Rectal smooth muscle tissue (tissue), 1 donor: ENCODE measurements around the gene DNAH14.
"Not testable (repeated sequence)": the region's sequence is repeated elsewhere in the genome, so short reads cannot be mapped to it uniquely, and the experiment has no call there.

ENCODE experiments used
- H3K27ac ChIP-seq: one replicate; pipeline ENCODE4 v1.7.0; 2013; ENCODE audit warnings: low read depth, low read length, inconsistent platforms
- H3K27me3 ChIP-seq: one replicate; pipeline ENCODE4 v1.7.0; 2013; ENCODE audit warnings: low read length; ENCODE audit not compliant: control insufficient read depth, insufficient read depth
- H3K36me3 ChIP-seq: one replicate; pipeline ENCODE4 v1.7.0; 2013; ENCODE audit warnings: low read length; ENCODE audit not compliant: control insufficient read depth, insufficient read depth
- H3K4me1 ChIP-seq: one replicate; pipeline ENCODE4 v1.7.0; 2013; ENCODE audit warnings: low read length; ENCODE audit not compliant: control insufficient read depth, insufficient read depth
- H3K4me3 ChIP-seq: one replicate; pipeline ENCODE4 v1.7.0; 2013; ENCODE audit warnings: low read length
- H3K9ac ChIP-seq: one replicate; pipeline ENCODE4 v1.7.0; 2013; ENCODE audit warnings: low read length

Gene DNAH14

GRCh38 chr1:224980181-224980580, 50.7 kb downstream of the DNAH14 start:
- H3K4me1 ChIP-seq: no peaks in the 10 kb centered on the region
- no peak overlapping the region for H3K4me3 ChIP-seq
- no peaks in the 10 kb centered on the region for H3K36me3 ChIP-seq
- H3K27me3 ChIP-seq: no peaks in the 10 kb centered on the region
- no peak overlapping the region for H3K9ac ChIP-seq
- H3K27ac ChIP-seq: no peak overlapping the region

- not testable (repeated sequence) for H3K27ac ChIP-seq, H3K4me1 ChIP-seq, H3K27me3 ChIP-seq, H3K4me3 ChIP-seq, H3K36me3 ChIP-seq, H3K9ac ChIP-seq
Measured at GRCh38 chr1:224981922-224982354, 52.5 kb downstream of the DNAH14 start.

GRCh38 chr1:224988042-224988441, 58.6 kb downstream of the DNAH14 start:
- no peaks in the 10 kb centered on the region for H3K27me3 ChIP-seq
- no peaks in the 10 kb centered on the region for H3K36me3 ChIP-seq
- no peaks in the 10 kb centered on the region for H3K4me1 ChIP-seq
- H3K4me3 ChIP-seq: no peak overlapping the region
- no peak overlapping the region for H3K9ac ChIP-seq
- no peak overlapping the region for H3K27ac ChIP-seq

DNA sequence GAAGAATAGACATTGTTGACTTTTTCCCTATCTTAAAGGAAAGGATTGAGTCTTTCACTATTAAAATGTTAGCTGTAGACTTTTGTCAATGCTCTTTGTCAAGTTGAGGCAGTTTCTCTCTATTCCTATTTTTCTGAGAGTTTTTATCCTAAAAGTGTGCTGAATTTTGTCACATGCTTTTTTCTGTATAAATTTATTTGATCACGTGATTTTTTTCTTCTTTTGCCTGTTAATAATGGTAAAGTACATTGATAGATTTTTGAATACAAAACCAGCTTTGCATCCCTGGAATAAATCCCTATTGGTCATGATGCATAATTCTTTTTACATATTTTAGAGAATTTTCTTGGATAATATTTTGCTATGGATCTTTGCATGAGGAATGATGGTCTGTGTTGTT, 60.1 kb downstream of the DNAH14 start:
- no peaks in the 10 kb centered on the region for H3K27me3 ChIP-seq
- no peak overlapping the region for H3K27ac ChIP-seq
- no peak overlapping the region for H3K4me3 ChIP-seq
- no peaks in the 10 kb centered on the region for H3K36me3 ChIP-seq
- no peaks in the 10 kb centered on the region for H3K4me1 ChIP-seq
- H3K9ac ChIP-seq: no peak overlapping the region

- H3K4me1 ChIP-seq, H3K4me3 ChIP-seq, H3K27ac ChIP-seq, H3K36me3 ChIP-seq, H3K9ac ChIP-seq, H3K27me3 ChIP-seq: not testable (repeated sequence)
Measured at GRCh38 chr1:224991550-224991949, 62.1 kb downstream of the DNAH14 start.

DNA sequence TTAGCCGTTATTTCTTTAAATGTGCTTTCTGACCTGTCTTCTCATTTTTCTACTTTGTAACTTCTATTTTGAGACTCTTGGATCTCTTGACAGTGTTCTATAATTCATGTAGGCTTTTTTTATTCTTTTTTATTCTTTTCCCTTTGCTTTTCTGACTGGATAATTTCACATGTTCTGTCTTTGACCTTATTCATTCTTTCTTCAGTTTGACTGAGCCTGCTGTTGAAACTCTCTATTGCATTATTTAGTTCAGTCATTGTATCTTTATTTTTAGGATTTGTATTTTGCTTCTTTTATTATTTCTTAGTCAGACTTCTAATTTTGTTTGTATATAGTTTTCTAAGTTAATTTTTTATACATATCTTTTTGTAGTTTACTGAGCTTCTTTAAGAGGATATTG, 66.1 kb downstream of the DNAH14 start:
- no peak overlapping the region for H3K9ac ChIP-seq
- H3K27ac ChIP-seq: no peak overlapping the region
- H3K4me3 ChIP-seq: no peak overlapping the region
- no peaks in the 10 kb centered on the region for H3K4me1 ChIP-seq
- no peaks in the 10 kb centered on the region for H3K36me3 ChIP-seq
- no peaks in the 10 kb centered on the region for H3K27me3 ChIP-seq

GRCh38 chr1:224996266-224996665, 66.8 kb downstream of the DNAH14 start:
- Histone ChIP-seq H3K9ac (no peak overlapping the region), H3K27ac (no peak overlapping the region), H3K27me3 (no peaks in the 10 kb centered on the region), H3K4me3 (no peak overlapping the region), H3K36me3 (no peaks in the 10 kb centered on the region), H3K4me1 (no peaks in the 10 kb centered on the region)

DNA sequence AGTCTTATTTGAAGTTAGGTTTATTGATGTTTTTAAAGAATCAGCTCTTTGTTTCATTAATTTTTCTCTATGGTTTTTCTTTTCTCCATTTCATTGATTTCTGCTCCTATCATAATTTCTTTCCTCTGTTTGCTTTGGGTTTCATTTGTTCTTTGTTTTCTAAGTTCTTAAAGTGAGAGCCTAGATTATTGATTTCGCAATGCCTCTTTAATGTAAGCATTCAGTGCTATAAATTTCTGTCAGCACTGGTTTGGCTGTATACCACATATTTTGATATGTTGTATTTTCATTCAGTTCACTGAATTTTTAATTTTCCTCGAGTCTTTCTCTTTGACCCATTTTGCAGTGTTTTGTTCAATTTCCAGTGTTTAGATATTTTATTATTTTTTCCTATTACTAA, 68.7 kb downstream of the DNAH14 start:
- H3K36me3 ChIP-seq: no peaks in the 10 kb centered on the region
- no peak overlapping the region for H3K27ac ChIP-seq
- H3K4me3 ChIP-seq: no peak overlapping the region
- H3K27me3 ChIP-seq: no peaks in the 10 kb centered on the region
- H3K9ac ChIP-seq: no peak overlapping the region
- no peaks in the 10 kb centered on the region for H3K4me1 ChIP-seq

DNA sequence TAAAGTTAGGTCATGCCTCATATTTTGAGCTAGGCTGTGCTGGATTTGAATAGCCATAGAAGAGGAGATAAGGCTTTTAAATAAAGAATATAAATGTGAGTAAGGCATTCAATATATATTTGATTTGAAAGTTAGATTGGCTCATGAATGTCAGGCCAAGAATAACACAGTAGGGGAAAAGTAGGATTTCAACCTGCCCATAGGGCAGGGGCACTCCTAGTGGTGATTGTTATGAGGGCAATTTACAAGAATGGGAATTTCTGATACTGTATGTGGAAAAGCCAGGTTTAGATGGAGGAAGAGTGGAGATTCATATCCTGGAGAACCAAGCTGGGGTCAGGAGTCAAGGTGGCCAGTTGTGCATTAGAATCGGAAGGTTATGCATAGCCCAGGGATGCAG, 74.9 kb downstream of the DNAH14 start:
- Histone ChIP-seq H3K9ac (no peak overlapping the region), H3K4me1 (no peaks in the 10 kb centered on the region), H3K27ac (no peak overlapping the region), H3K27me3 (no peaks in the 10 kb centered on the region), H3K36me3 (no peaks in the 10 kb centered on the region), H3K4me3 (no peak overlapping the region)

GRCh38 chr1:225006352-225006751, 76.9 kb downstream of the DNAH14 start:
- H3K27me3 ChIP-seq, H3K27ac ChIP-seq, H3K36me3 ChIP-seq, H3K4me1 ChIP-seq, H3K9ac ChIP-seq, H3K4me3 ChIP-seq: not testable (repeated sequence)

- H3K27me3 ChIP-seq, H3K9ac ChIP-seq, H3K36me3 ChIP-seq, H3K4me1 ChIP-seq, H3K27ac ChIP-seq, H3K4me3 ChIP-seq: not testable (repeated sequence)
Measured at GRCh38 chr1:225008050-225008449, 78.6 kb downstream of the DNAH14 start.

DNA sequence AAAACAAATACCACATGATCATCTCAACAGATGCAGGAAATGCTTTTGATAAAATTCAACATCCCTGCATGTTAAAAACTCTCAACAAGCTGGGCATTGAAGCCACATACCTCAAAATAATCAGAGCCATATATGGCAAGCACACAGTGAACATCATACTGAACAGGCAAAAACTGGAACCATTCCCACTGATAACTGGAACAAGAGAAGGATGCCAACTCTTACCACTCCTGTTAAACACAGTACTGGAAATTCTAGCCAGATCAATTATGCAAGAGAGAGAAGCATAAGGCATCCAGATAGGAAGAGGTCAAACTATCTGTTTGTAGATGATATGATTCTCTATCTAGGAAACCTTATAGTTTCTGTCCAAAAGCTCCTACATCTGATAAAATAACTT, 91.6 kb downstream of the DNAH14 start:
- no peak overlapping the region for H3K4me3 ChIP-seq
- no peak overlapping the region for H3K9ac ChIP-seq
- H3K27ac ChIP-seq: no peak overlapping the region
- no peaks in the 10 kb centered on the region for H3K4me1 ChIP-seq
- H3K36me3 ChIP-seq: no peaks in the 10 kb centered on the region
- no peaks in the 10 kb centered on the region for H3K27me3 ChIP-seq

- no peak overlapping the region for H3K27ac ChIP-seq
- H3K27me3 ChIP-seq: no peaks in the 10 kb centered on the region
- H3K4me3 ChIP-seq: no peak overlapping the region
- no peaks in the 10 kb centered on the region for H3K36me3 ChIP-seq
- no peak overlapping the region for H3K9ac ChIP-seq
- no peaks in the 10 kb centered on the region for H3K4me1 ChIP-seq
Measured at GRCh38 chr1:225026701-225027100, 97.2 kb downstream of the DNAH14 start.

DNA sequence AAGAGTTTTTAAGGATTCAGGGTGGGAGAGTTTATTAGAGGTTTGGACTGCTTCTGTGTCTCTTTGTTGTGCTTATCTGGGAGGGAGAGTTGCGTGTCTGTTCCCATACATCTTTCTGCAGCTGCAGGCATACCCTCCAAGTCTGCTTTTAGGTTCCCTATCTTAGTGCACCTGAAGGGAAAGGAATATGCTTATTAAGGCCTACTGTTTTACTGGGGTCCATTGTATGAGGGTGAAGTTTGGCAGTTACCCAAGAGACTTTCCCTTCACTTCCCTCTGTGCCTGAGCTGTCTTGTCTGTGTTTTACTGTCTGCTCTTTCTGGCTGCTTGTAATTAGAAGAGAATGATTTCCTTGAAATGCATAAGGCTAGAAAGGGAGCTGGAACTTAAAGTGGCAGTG, 107.0 kb downstream of the DNAH14 start:
- not testable (repeated sequence) for H3K27ac ChIP-seq, H3K4me1 ChIP-seq, H3K27me3 ChIP-seq, H3K4me3 ChIP-seq, H3K9ac ChIP-seq, H3K36me3 ChIP-seq
